ENCODE measurements around the gene ANKLE1. TPM values are rescaled to one million over a fixed set of nuclear protein-coding genes. Genes with fewer than 3 reads are reported as not detected.

Gene ANKLE1
- total RNA-seq, 1 experiment from 2014 or later, result 16.5 TPM

DNA sequence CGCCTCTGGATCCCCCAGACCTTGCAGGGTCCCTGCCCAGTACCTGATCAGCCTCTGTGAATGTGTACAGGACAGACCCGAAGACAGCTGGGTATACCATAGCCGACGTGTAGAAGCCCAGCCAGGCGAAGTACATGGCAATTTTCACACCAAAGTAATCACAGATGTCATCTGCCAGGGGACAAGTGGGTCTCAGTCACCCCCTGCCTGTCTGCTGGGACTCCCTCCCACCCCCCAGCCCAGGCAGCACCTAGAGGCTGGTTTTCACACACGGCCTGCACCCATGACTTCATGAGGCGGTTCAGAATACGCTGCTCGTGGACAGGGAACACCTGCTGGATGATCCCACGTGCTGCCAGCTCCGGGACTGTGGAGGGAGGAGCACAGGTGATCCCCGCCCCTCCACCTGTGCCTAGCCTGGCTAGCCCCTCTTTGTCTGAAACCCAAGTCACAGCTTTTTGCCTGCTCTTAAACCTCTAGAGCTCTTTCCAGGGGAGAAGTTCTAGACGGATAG, 49.4 kb downstream of the ANKLE1 start:
- Histone ChIP-seq H2BK120ac (ENCODE audit: low read depth, low read length, poor library complexity, severe bottlenecking) (no peak overlapping the region), H2BK15ac (ENCODE audit: low read depth, low read length) (no peak overlapping the region), H3K4me2 (ENCODE audit: insufficient read depth, insufficient read length, low read length) (no peak overlapping the region), H3K79me1 (ENCODE audit: insufficient read depth, low read depth, low read length, poor library complexity, severe bottlenecking) (no peaks in the 10 kb centered on the region), H2BK12ac (ENCODE audit: insufficient read length, low read depth, low read length) (no peak overlapping the region), H4K8ac (replicated peaks; ENCODE audit: insufficient read length, low read depth, low read length) (no peak overlapping the region), H3K4ac (ENCODE audit: low read depth, low read length) (no peak overlapping the region), H3K27me3 (ENCODE audit: insufficient read depth, low read length) (no peaks in the 10 kb centered on the region), H2AFZ (ENCODE audit: low read length) (no peak overlapping the region), H3K23ac (ENCODE audit: insufficient read length, low read depth, low read length) (no peak overlapping the region), H4K91ac (ENCODE audit: insufficient read length, low read depth, low read length) (no peak overlapping the region), H2BK20ac (ENCODE audit: low read depth, low read length, poor library complexity, severe bottlenecking) (no peak overlapping the region), H4K5ac (ENCODE audit: insufficient read length, low read depth, low read length) (no peak overlapping the region), H3K9ac (ENCODE audit: extremely low read depth, insufficient read length, low read length) (no peak overlapping the region), H3K56ac (ENCODE audit: insufficient read length, low read depth, low read length) (no peak overlapping the region), H3K27ac (ENCODE audit: insufficient read length, low read depth, low read length) (no peak overlapping the region), H3K23me2 (ENCODE audit: insufficient read length, low read depth, low read length, poor library complexity, severe bottlenecking) (peaks cover 18% of the 10 kb centered on the region), H3K18ac (ENCODE audit: insufficient read length, low read depth, low read length) (no peak overlapping the region), H2BK5ac (ENCODE audit: insufficient read length, low read length) (no peak overlapping the region), H3K79me2 (ENCODE audit: insufficient read depth, low read length) (no peaks in the 10 kb centered on the region), H3K4me1 (ENCODE audit: insufficient read depth, low read length) (no peaks in the 10 kb centered on the region), H3K14ac (ENCODE audit: insufficient read depth, low read length) (no peak overlapping the region), H4K20me1 (ENCODE audit: control insufficient read depth, insufficient read depth, insufficient read length) (no peaks in the 10 kb centered on the region), H2AK5ac (ENCODE audit: insufficient read length, low read length) (no peak overlapping the region), H3T11ph (ENCODE audit: low read length) (no peak overlapping the region), H3K9me3 (ENCODE audit: control insufficient read depth, low read depth, low read length) (no peaks in the 10 kb centered on the region)
- H3K4me3 Mint-ChIP-seq, result no peak overlapping the region
- peaks cover 6% of the 10 kb centered on the region for H3K27me3 Mint-ChIP-seq (ENCODE audit: low read depth)
- no peak for TF ChIP-seq CTCF (conservative IDR thresholded peaks at IDR 0.05)
- no CpG with 5 or more reads among the region's 13 CpGs for WGBS (ENCODE audit: extremely low coverage, insufficient read length, low lambda C conversion rate)
- H3K4me1 Mint-ChIP-seq, result peaks cover 16 to 41% of the 10 kb centered on the region in 2 experiments
- H3K27ac Mint-ChIP-seq, result no peak overlapping the region
- DNase-seq, result no peak
- peaks cover 11 to 32% (median 29%) of the 10 kb centered on the region in 3 experiments for H3K36me3 Mint-ChIP-seq (ENCODE audit: insufficient read depth in 1 of 3, low read depth in 3 of 3)
- no peaks in the 10 kb centered on the region; a peak in 1 of 5 replicates for H3K9me3 Mint-ChIP-seq

Data from H9 (cell line).